NCI-H1930 (cell line): ENCODE data around the gene VMP1.
"Not testable (repeated sequence)": the region's sequence is repeated elsewhere in the genome, so short reads cannot be mapped to it uniquely, and the experiment has no call there.

Source experiments
- DNase-seq, 2 experiments: peaks; one replicate each; lab custom pipeline; 2025; lab: John Stamatoyannopoulos, UW

The VMP1 gene

GRCh38 chr17:59812139-59812538, 104.7 kb downstream of the VMP1 start:
- DNase-seq = no peak

GRCh38 chr17:59814276-59814675, 106.8 kb downstream of the VMP1 start:
- no peak for DNase-seq

GRCh38 chr17:59814685-59815084, 107.2 kb downstream of the VMP1 start:
- no peak for DNase-seq

- no peak for DNase-seq
Observed at GRCh38 chr17:59815965-59816364, 108.5 kb downstream of the VMP1 start.

GRCh38 chr17:59825533-59826322, 118.3 kb downstream of the VMP1 start:
- DNase-seq = no peak

- DNase-seq = no peak
Observed at GRCh38 chr17:59826706-59827453, 119.4 kb downstream of the VMP1 start.

GRCh38 chr17:59827721-59828477, 120.4 kb downstream of the VMP1 start:
- no peak for DNase-seq

GRCh38 chr17:59828478-59828760, 121.0 kb downstream of the VMP1 start:
- DNase-seq = no peak

GRCh38 chr17:59828819-59829216, 121.4 kb downstream of the VMP1 start:
- not testable (repeated sequence) for DNase-seq

GRCh38 chr17:59829217-59830006, 122.0 kb downstream of the VMP1 start:
- peak in 1 of 2 experiments; percentile 53 for DNase-seq

- no peak for DNase-seq
Observed at GRCh38 chr17:59830007-59830630, 122.7 kb downstream of the VMP1 start.

- DNase-seq = no peak
Observed at GRCh38 chr17:59830846-59831486, 123.5 kb downstream of the VMP1 start.

- DNase-seq = no peak
Observed at GRCh38 chr17:59832883-59833379, 125.5 kb downstream of the VMP1 start.

- no peak for DNase-seq
Observed at GRCh38 chr17:59837308-59838051, 130.0 kb downstream of the VMP1 start.

GRCh38 chr17:59838052-59838916, 130.8 kb downstream of the VMP1 start:
- no peak for DNase-seq

GRCh38 chr17:59839651-59840328, 132.3 kb downstream of the VMP1 start:
- no peak for DNase-seq

GRCh38 chr17:59840329-59841090, 133.1 kb downstream of the VMP1 start:
- no peak for DNase-seq
